Tibial nerve (tissue), 4 donors: Measurements from ENCODE around the gene NPFFR1. TPM values are rescaled to one million over a fixed set of nuclear protein-coding genes. Genes with fewer than 3 reads are reported as not detected.

Source experiments
- DNase-seq, 2 donors: peaks; one replicate each; pipeline ENCODE4 v3.0.0-alpha.2; 2019; ENCODE audit warnings: low spot score in 2 of 2
- H3K27ac ChIP-seq, 4 donors: fragments of 200-600 bp; sonication (generic) in 3 of 4; one replicate each; pipeline ENCODE4 v1.5.1; 2017 to 2019; ENCODE audit warnings: mild to moderate bottlenecking in 1 of 4
- H3K27me3 ChIP-seq, 2 donors: fragments of 200-600 bp; sonication (generic) in 1 of 2; one replicate each; pipeline versions ENCODE4 v1.5.1 to v1.6.0; 2017 to 2019
- H3K36me3 ChIP-seq, 3 donors: fragments of 200-600 bp; sonication (generic); one replicate each; pipeline ENCODE4 v1.5.1; 2018 to 2019
- H3K4me1 ChIP-seq, 4 donors: fragments of 200-600 bp; sonication (generic) in 3 of 4; one replicate each; pipeline ENCODE4 v1.5.1; 2017 to 2019
- H3K4me3 ChIP-seq, 4 donors: fragments of 200-600 bp; sonication (generic) in 3 of 4; one replicate each; pipeline ENCODE4 v1.5.1; 2017 to 2019; ENCODE audit warnings: mild to moderate bottlenecking in 1 of 4, moderate library complexity in 1 of 4
- H3K9me3 ChIP-seq, 4 donors: fragments of 200-600 bp; sonication (generic) in 3 of 4; one replicate each; pipeline ENCODE4 v1.5.1; 2017 to 2019
- EP300 ChIP-seq, 2 donors: sonication (generic); formaldehyde crosslinking; IDR thresholded peaks; one replicate each; pipeline ENCODE4 v1.6.1; 2017; ENCODE audit warnings: antibody characterized with exemption in 2 of 2, mild to moderate bottlenecking in 1 of 2
- POLR2A ChIP-seq, 2 donors: fragments of 450-650 bp; IDR thresholded peaks; one replicate each; pipeline ENCODE4 v1.6.1; 2017; ENCODE audit warnings: antibody characterized with exemption in 2 of 2, mild to moderate bottlenecking in 2 of 2, moderate library complexity in 2 of 2
- WGBS, 2 donors: methylation state at CpG; one replicate each; pipeline ENCODE4 v1.1.5; 2018; 5-methylcytosine and 5-hydroxymethylcytosine counted together
- total RNA-seq, 4 donors: library from RNA; depleted of rRNA; stranded (reverse); fragments of >200 nt; gene quantifications; one replicate each; pipeline ENCODE4 v1.1.0, GENCODE V29; 2016
- TF ChIP-seq, protein P1 (sequence below), 5 experiments: fragments of 200-600 bp in 3 of 5; fragments of 450-650 bp in 2 of 5; sonication (generic) in 3 of 5; IDR thresholded peaks; one replicate each; pipeline ENCODE4 v1.5.1; 2016 to 2019; ENCODE audit warnings: antibody characterized with exemption in 5 of 5, mild to moderate bottlenecking in 3 of 5, moderate library complexity in 2 of 5

The NPFFR1 gene
- total RNA-seq, 4 donors from 2014 or later: 1.8 to 5.7 (median 4.4) TPM

DNA sequence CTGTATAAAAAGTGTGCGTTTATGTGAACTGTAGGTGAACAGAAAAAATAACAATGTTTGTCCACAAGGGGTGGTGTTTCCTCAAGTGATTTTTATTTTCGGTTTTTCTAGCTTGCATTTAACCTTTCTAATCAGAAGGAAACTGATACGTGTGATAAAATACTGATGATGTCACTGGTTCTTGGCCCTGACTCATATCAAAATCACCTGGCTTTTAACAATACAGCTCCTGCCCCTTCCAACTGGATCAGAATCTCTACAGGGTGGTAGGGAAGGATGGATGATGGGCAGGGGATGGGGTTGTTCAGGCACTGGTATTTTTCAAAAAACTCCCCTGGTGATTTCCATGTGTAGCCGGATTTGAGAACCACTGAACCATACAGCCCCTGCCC, 10.9 kb downstream of the NPFFR1 start:
- Histone ChIP-seq H3K27me3 (no peaks in the 10 kb centered on the region), H3K4me1 (peaks cover 0 to 33% (median 4%) of the 10 kb centered on the region in 4 donors), H3K36me3 (no peaks in the 10 kb centered on the region), H3K27ac (peak overlapping the region in 3 of 4 donors; percentile 8 to 52 (median 34)), H3K9me3 (peaks cover 0 to 6% (median 0%) of the 10 kb centered on the region in 4 donors), H3K4me3 (no peak overlapping the region)
- no peak for DNase-seq
- 20 to 25% methylated on average over 4 of the region's 4 CpGs for WGBS, 2 donors
- TF ChIP-seq POLR2A (IDR thresholded peaks at IDR 0.05): no peak
- TF ChIP-seq, protein P1, sequence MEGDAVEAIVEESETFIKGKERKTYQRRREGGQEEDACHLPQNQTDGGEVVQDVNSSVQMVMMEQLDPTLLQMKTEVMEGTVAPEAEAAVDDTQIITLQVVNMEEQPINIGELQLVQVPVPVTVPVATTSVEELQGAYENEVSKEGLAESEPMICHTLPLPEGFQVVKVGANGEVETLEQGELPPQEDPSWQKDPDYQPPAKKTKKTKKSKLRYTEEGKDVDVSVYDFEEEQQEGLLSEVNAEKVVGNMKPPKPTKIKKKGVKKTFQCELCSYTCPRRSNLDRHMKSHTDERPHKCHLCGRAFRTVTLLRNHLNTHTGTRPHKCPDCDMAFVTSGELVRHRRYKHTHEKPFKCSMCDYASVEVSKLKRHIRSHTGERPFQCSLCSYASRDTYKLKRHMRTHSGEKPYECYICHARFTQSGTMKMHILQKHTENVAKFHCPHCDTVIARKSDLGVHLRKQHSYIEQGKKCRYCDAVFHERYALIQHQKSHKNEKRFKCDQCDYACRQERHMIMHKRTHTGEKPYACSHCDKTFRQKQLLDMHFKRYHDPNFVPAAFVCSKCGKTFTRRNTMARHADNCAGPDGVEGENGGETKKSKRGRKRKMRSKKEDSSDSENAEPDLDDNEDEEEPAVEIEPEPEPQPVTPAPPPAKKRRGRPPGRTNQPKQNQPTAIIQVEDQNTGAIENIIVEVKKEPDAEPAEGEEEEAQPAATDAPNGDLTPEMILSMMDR (IDR thresholded peaks at IDR 0.05): peak; percentile 30 to 70 (median 48)

DNA sequence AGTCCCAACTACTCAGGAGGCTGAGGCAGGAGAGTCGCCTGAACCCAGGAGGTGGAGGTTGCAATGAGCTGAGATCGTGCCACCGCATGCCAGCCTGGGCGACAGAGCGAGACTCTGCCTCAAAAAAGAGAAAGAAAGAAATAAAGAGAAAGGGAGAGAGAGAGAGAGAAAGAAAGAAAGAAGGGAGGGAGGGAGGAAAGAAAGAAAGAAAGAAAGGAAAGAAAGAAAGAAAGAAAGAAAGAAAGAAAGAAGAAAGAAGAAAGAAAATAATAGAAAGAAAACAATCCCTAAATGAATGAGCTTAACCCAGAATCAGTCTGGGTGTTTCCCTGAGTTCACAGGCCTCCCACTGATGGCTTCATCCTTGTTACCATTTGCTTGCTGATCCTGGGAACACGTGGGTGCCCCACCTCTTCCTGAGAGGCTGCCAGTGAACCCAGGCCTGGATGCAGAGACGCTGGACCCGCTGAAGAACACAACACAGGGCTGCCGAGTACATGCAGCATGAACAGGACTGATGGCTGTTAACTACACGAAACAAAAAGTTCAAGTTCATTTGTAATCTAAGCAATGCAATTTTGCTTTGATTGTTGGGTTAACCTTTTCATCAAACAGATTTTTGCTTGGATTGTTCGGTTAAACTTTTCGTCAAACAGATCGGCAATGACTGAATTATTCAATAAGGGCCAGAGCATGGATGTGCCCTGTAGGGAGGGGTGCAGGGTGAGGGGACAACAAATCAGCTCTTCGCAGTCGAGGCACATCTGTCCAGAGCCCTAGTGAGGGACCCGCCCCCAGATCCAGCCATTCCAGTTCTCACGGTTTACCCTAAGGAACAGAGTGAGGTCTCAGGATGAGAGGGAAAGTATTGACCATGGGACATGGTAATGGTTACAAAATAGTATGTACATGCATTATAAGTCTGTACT, 11.5 kb downstream of the NPFFR1 start:
- Histone ChIP-seq H3K4me1 (peaks cover 0 to 33% (median 4%) of the 10 kb centered on the region in 4 donors), H3K36me3 (no peaks in the 10 kb centered on the region), H3K27ac (peak overlapping the region in 3 of 4 donors; percentile 8 to 52 (median 34)), H3K4me3 (no peak overlapping the region), H3K27me3 (no peaks in the 10 kb centered on the region), H3K9me3 (peaks cover 0 to 6% (median 0%) of the 10 kb centered on the region in 4 donors)
- DNase-seq: peak; percentile 53 to 64
- TF ChIP-seq POLR2A (IDR thresholded peaks at IDR 0.05) (no peak), EP300 (IDR thresholded peaks at IDR 0.05) (peak in 1 of 2 donors; percentile 48)
- TF ChIP-seq, protein P1 (IDR thresholded peaks at IDR 0.05): no peak
- WGBS, 2 donors: 68 to 70% methylated on average over 17 of the region's 17 CpGs

DNA sequence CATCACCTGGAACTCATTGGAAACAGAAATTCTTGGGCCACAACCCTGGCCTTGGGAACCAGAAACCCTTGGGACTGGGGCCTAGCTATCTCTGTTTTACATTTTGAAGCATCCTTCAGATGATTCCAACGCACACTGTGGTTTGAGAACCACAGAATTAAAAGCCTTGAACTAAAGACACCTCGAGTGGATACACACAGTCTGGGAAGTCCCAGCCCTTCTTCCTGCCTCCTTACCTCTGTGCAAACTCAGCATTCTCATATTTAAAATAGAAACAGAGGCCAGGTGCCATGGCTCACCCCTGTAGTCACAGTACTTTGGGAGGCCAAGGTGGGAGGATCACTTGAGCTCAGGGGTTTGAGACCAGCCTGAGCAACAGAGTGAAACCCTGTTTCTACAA, 12.9 kb downstream of the NPFFR1 start:
- TF ChIP-seq EP300 (IDR thresholded peaks at IDR 0.05): no peak
- TF ChIP-seq, protein P1 (IDR thresholded peaks at IDR 0.05): no peak
- no peak for TF ChIP-seq POLR2A (IDR thresholded peaks at IDR 0.05)

DNA sequence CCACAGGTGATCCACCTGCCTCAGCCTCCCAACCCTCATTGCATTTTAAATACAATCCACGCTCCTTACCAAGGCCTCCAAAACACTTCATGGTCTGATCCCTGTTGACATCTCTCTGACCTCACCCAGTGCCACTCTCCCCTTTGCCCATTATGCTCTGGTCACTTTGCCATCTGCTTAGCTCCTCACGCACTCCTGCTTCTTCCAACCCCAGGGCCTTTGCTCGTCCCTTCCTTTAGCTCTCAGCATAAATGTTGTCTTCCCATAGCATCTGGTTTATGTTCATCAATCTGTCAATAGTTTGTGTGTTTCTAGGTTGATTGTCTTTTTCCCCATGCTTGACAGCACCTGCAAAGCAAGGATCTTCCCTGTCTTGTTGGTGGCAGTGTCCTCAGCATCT, 14.1 kb downstream of the NPFFR1 start:
- 98 to 99% methylated on average over 3 of the region's 3 CpGs for WGBS, 2 donors
- Histone ChIP-seq H3K27ac (no peak overlapping the region), H3K36me3 (no peaks in the 10 kb centered on the region), H3K4me1 (peaks cover 0 to 30% (median 2%) of the 10 kb centered on the region in 4 donors), H3K27me3 (no peaks in the 10 kb centered on the region), H3K9me3 (no peaks in the 10 kb centered on the region), H3K4me3 (no peak overlapping the region)
- no peak for DNase-seq
- TF ChIP-seq POLR2A (IDR thresholded peaks at IDR 0.05) (no peak), EP300 (IDR thresholded peaks at IDR 0.05) (no peak)
- TF ChIP-seq, protein P1 (IDR thresholded peaks at IDR 0.05): no peak

More for the DNA sequence above, 12.9 kb downstream of the NPFFR1 start:
- DNase-seq: no peak
- Histone ChIP-seq H3K27ac (no peak overlapping the region), H3K9me3 (peaks cover 0 to 5% (median 0%) of the 10 kb centered on the region in 4 donors), H3K4me3 (no peak overlapping the region), H3K36me3 (no peaks in the 10 kb centered on the region), H3K27me3 (no peaks in the 10 kb centered on the region), H3K4me1 (peaks cover 0 to 33% (median 4%) of the 10 kb centered on the region in 4 donors)
- 85 to 89% methylated on average over 2 of the region's 2 CpGs for WGBS, 2 donors

DNA sequence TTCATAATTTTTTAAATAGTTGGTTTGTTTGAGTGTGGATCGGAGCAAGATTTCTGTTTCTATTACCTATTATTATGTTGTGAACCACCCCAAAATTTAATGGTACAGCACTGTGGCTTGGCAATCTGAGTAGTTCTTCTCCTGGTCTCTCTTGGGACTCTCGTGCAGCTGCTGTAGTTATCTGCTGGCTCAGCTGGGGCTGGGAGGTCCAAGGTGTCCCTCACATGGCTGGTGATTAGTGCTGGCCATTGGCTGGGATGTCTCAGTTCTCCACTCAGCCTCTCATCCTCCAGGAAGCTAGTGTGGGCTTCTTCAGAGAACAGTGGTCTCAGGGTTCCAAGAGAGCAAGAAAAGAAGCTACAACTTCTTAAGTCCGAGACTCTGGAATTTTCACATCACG, 15.4 kb downstream of the NPFFR1 start:
- WGBS, 2 donors: 75 to 92% methylated on average over 4 of the region's 4 CpGs
- Histone ChIP-seq H3K27ac (no peak overlapping the region), H3K4me3 (no peak overlapping the region), H3K4me1 (peaks cover 0 to 16% (median 2%) of the 10 kb centered on the region in 4 donors), H3K36me3 (no peaks in the 10 kb centered on the region), H3K27me3 (no peaks in the 10 kb centered on the region), H3K9me3 (no peaks in the 10 kb centered on the region)
- TF ChIP-seq POLR2A (IDR thresholded peaks at IDR 0.05) (no peak), EP300 (IDR thresholded peaks at IDR 0.05) (no peak)
- TF ChIP-seq, protein P1 (IDR thresholded peaks at IDR 0.05): no peak
- no peak for DNase-seq
